Trophoblast cell (in vitro differentiated cells and primary cell): Measurements from ENCODE around the gene INHBB.

Experiments used
- DNase-seq, 2 donors: peaks; one replicate each; pipeline ENCODE4 v3.0.0-alpha.2; 2016
- H2AFZ ChIP-seq: 2 replicates; pipeline ENCODE4 v1.6.1; 2013; ENCODE audit warnings: low read length, moderate library complexity, mild to moderate bottlenecking; ENCODE audit not compliant: insufficient read depth, poor library complexity
- H2AK5ac ChIP-seq: 2 replicates; pipeline ENCODE4 v1.6.1; 2013; ENCODE audit warnings: mild to moderate bottlenecking, low read length
- H2BK120ac ChIP-seq: 2 replicates; pipeline ENCODE4 v1.6.1; 2013; ENCODE audit warnings: low read length, mild to moderate bottlenecking, moderate library complexity; ENCODE audit not compliant: insufficient read depth, poor library complexity
- H2BK12ac ChIP-seq: 2 replicates; pipeline ENCODE4 v1.6.1; 2013; ENCODE audit warnings: mild to moderate bottlenecking, low read length, moderate library complexity
- H2BK5ac ChIP-seq: 2 replicates; pipeline ENCODE4 v1.6.1; 2013; ENCODE audit warnings: low read length, low read depth, moderate library complexity, mild to moderate bottlenecking; ENCODE audit not compliant: poor library complexity
- H3K14ac ChIP-seq: 2 replicates; pipeline ENCODE4 v1.6.1; 2013; ENCODE audit warnings: mild to moderate bottlenecking, low read length
- H3K18ac ChIP-seq: 2 replicates; pipeline ENCODE4 v1.6.1; 2013; ENCODE audit warnings: mild to moderate bottlenecking, low read length
- H3K23ac ChIP-seq: 2 replicates; pipeline ENCODE4 v1.6.1; 2013; ENCODE audit warnings: low read length
- H3K27ac ChIP-seq: 2 replicates; pipeline ENCODE4 v1.5.1; 2013; ENCODE audit warnings: low read depth, mild to moderate bottlenecking, inconsistent platforms, low read length, moderate library complexity
- H3K27me3 ChIP-seq: 2 replicates; pipeline ENCODE4 v1.6.1; 2013; ENCODE audit warnings: inconsistent platforms, mild to moderate bottlenecking, low read length, moderate library complexity; ENCODE audit not compliant: insufficient read depth
- H3K36me3 ChIP-seq, 2 experiments: 1 replicate in 1 of 2; 2 replicates in 1 of 2; pipeline ENCODE4 v1.6.1; 2013; ENCODE audit warnings: low read length in 2 of 2, mild to moderate bottlenecking in 2 of 2, moderate library complexity in 1 of 2; ENCODE audit not compliant: insufficient read depth in 2 of 2, control insufficient read depth in 1 of 2
- H3K4ac ChIP-seq: 2 replicates; pipeline ENCODE4 v1.6.1; 2013; ENCODE audit warnings: low read depth, mild to moderate bottlenecking, low read length, moderate library complexity
- H3K4me1 ChIP-seq, 2 experiments: 1 replicate in 1 of 2; 2 replicates in 1 of 2; pipeline ENCODE4 v1.6.1; 2013; ENCODE audit warnings: low read length in 2 of 2, mild to moderate bottlenecking in 2 of 2, moderate library complexity in 1 of 2; ENCODE audit not compliant: insufficient read depth in 2 of 2, control insufficient read depth in 1 of 2
- H3K4me2 ChIP-seq: 2 replicates; pipeline ENCODE4 v1.6.1; 2013; ENCODE audit warnings: inconsistent platforms, mild to moderate bottlenecking, low read length, moderate library complexity
- H3K4me3 ChIP-seq: 2 replicates; pipeline ENCODE4 v1.5.1; 2013; ENCODE audit warnings: mild to moderate bottlenecking, low read depth, low read length, inconsistent platforms
- H3K79me1 ChIP-seq: one replicate; pipeline ENCODE4 v1.6.1; 2013; ENCODE audit warnings: low read length
- H3K79me2 ChIP-seq: 2 replicates; pipeline ENCODE4 v1.6.1; 2013; ENCODE audit warnings: low read length, mild to moderate bottlenecking; ENCODE audit not compliant: control insufficient read depth, insufficient read depth, poor library complexity
- H3K9ac ChIP-seq: 2 replicates; pipeline ENCODE4 v1.6.1; 2013; ENCODE audit warnings: mild to moderate bottlenecking, low read length
- H3K9me3 ChIP-seq: 2 replicates; pipeline ENCODE4 v1.6.1; 2013; ENCODE audit warnings: low read depth, mild to moderate bottlenecking, control low read depth, inconsistent platforms, low read length; ENCODE audit not compliant: insufficient read depth
- H4K12ac ChIP-seq: 2 replicates; pipeline ENCODE4 v1.6.1; 2013; ENCODE audit warnings: low read depth, mild to moderate bottlenecking, low read length, moderate library complexity
- H4K8ac ChIP-seq: 2 replicates; pipeline ENCODE4 v1.6.1; 2013; ENCODE audit warnings: low read depth, mild to moderate bottlenecking, low read length, moderate library complexity
- H4K91ac ChIP-seq: one replicate; pipeline ENCODE4 v1.6.1; 2013; ENCODE audit warnings: low read depth, mild to moderate bottlenecking, low read length, moderate library complexity
- WGBS: extraction: QIAGEN DNeasy Blood & Tissue Kit; methylation state at CpG from one replicate; pipeline ENCODE4 v1.1.7; 2013; ENCODE audit warnings: missing lambda C conversion rate; ENCODE audit not compliant: insufficient read length, insufficient coverage; ENCODE audit errors: extremely low coverage; 5-methylcytosine and 5-hydroxymethylcytosine counted together

The INHBB gene

DNA sequence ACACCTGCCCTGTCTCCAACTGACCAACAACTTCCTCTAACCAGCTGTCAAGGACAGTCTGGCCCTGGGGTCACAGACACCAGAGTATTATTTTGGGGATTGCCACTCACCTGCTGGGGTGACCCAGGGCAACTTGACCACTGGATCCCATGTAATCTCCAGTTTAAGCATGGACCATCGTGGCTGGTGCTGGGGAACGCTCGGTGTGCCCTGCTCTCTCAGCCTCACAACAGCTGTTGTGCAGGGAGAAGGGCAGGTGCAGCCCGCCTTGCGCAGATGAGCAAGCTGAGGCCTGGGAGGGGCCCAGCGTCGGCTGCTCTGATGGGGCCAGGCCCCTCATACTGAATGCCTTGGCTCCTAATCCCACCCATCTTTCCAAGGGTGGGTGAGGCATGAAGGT, 21.0 kb upstream of the INHBB start:
- no CpG with 5 or more reads among the region's 7 CpGs for WGBS
- Histone ChIP-seq H2AK5ac (no peak overlapping the region), H3K27ac (no peak overlapping the region), H3K4me2 (no peak overlapping the region), H3K4ac (no peak overlapping the region), H2BK5ac (no peak overlapping the region), H4K91ac (no peak overlapping the region), H4K8ac (no peak overlapping the region), H3K9ac (no peak overlapping the region), H3K14ac (no peak overlapping the region), H4K12ac (no peak overlapping the region), H3K79me2 (no peaks in the 10 kb centered on the region), H3K23ac (no peak overlapping the region), H3K9me3 (peaks cover 2% of the 10 kb centered on the region), H3K27me3 (no peaks in the 10 kb centered on the region), H3K36me3 (no peaks in the 10 kb centered on the region), H3K4me3 (no peak overlapping the region), H3K4me1 (peaks cover 0 to 2% of the 10 kb centered on the region in 2 experiments), H2AFZ (no peak overlapping the region), H2BK12ac (no peak overlapping the region), H3K18ac (no peak overlapping the region), H2BK120ac (no peak overlapping the region), H3K79me1 (no peaks in the 10 kb centered on the region)
- no peak for DNase-seq

DNA sequence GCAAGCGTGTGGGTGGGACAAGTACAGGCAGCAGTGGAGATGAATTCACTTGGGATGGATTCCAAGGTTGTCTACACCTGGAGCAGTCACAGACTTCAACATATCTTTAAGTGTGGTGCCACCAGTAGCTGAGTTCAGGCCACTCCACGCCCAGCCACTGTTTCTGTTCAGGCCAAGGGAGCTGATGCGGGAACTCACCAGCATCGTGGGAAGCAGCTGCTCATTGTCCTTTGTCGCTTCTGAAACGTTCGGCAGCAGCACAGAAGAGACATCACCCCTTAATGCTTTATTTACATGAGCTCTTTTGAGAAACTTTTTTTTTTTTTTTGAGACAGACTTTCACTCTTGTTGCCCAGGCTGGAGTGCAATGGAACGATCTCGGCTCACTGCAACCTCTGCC, 19.9 kb upstream of the INHBB start:
- Histone ChIP-seq H2BK5ac (no peak overlapping the region), H3K9me3 (peaks cover 2% of the 10 kb centered on the region), H3K27ac (no peak overlapping the region), H2BK12ac (no peak overlapping the region), H2AK5ac (no peak overlapping the region), H3K9ac (no peak overlapping the region), H3K79me1 (no peaks in the 10 kb centered on the region), H3K14ac (no peak overlapping the region), H3K4me3 (no peak overlapping the region), H3K27me3 (no peaks in the 10 kb centered on the region), H2AFZ (no peak overlapping the region), H2BK120ac (no peak overlapping the region), H4K8ac (no peak overlapping the region), H3K4me1 (no peaks in the 10 kb centered on the region), H3K36me3 (no peaks in the 10 kb centered on the region), H4K12ac (no peak overlapping the region), H3K4me2 (no peak overlapping the region), H3K18ac (no peak overlapping the region), H3K79me2 (no peaks in the 10 kb centered on the region), H4K91ac (no peak overlapping the region), H3K23ac (no peak overlapping the region), H3K4ac (no peak overlapping the region)
- no peak for DNase-seq
- no CpG with 5 or more reads among the region's 9 CpGs for WGBS

DNA sequence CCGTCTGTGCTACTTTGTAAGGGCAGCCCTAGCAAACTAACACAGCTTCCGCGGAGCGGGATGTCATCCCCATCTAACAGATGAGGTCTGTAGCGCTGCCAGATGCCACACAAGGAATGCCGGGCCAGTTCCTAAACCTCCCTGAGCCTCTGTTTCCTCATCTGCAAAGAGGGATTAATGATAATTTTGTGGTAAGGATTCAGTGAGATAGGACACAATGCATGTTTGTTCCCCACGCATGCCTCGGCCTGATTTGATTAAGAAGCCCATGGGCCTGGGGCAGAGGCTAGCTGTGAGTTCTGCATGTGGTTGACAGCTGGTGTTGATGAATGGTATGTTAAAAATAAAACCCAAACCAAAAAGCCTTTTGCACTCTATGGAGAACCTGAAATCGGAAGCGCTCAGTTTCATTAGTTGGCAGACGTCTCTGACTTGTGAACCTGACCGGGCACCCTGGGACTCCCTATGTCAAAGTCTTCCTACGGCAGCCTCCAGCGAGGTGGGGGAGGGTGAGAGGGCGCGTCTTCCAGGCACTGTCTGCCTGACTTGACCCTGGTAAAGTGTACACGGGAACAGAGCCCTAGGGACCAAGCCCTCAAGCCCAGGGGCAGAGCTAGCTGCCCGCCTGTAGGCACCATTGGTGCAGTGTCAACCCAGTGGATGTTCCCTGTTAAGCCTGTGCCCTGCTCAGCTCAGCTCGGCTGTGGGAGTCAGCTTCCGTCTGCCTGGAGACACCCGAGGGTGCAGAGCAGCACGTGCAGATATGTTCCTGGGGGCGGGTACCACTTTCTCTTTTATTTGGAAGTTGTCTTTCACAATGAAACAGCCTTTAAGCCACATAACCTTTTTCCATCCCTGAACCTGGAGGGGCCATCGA, 14.8 kb upstream of the INHBB start:
- Histone ChIP-seq H2BK120ac (no peak overlapping the region), H3K4me2 (no peak overlapping the region), H2AFZ (no peak overlapping the region), H3K79me2 (no peaks in the 10 kb centered on the region), H2BK12ac (no peak overlapping the region), H3K18ac (no peak overlapping the region), H4K8ac (no peak overlapping the region), H3K4ac (no peak overlapping the region), H3K27ac (no peak overlapping the region), H2AK5ac (no peak overlapping the region), H4K12ac (no peak overlapping the region), H3K14ac (no peak overlapping the region), H3K4me3 (no peak overlapping the region), H3K36me3 (no peaks in the 10 kb centered on the region), H3K23ac (no peak overlapping the region), H2BK5ac (no peak overlapping the region), H3K27me3 (no peaks in the 10 kb centered on the region), H3K79me1 (no peaks in the 10 kb centered on the region), H4K91ac (no peak overlapping the region), H3K4me1 (no peaks in the 10 kb centered on the region), H3K9me3 (peaks cover 1% of the 10 kb centered on the region), H3K9ac (no peak overlapping the region)
- WGBS = no CpG with 5 or more reads among the region's 24 CpGs
- no peak for DNase-seq

DNA sequence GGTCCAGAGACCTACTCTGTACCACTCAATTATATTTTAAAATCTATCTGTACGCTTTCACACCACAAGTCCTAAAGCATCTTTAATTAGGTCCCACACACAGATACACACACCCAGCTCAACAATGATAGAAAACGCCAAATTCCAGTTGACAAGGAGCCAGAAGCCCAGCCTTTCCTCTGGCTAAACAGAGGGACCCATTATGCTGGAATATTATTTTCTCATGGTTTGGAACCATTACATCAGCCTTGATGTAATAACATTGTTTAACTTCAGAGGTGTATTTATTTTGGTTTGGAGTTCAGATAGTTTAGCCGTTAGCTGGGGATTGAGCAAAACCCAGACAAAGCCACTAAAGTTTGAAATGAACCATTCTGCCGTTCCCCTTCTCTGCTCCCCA, 14.0 kb upstream of the INHBB start:
- Histone ChIP-seq H4K91ac (no peak overlapping the region), H4K8ac (no peak overlapping the region), H3K79me2 (no peaks in the 10 kb centered on the region), H4K12ac (no peak overlapping the region), H2AFZ (no peak overlapping the region), H3K79me1 (no peaks in the 10 kb centered on the region), H3K9ac (no peak overlapping the region), H2BK120ac (no peak overlapping the region), H2AK5ac (no peak overlapping the region), H2BK12ac (no peak overlapping the region), H3K4ac (no peak overlapping the region), H2BK5ac (no peak overlapping the region), H3K4me1 (no peaks in the 10 kb centered on the region), H3K14ac (no peak overlapping the region), H3K9me3 (peaks cover 1% of the 10 kb centered on the region), H3K4me2 (no peak overlapping the region), H3K23ac (no peak overlapping the region), H3K18ac (no peak overlapping the region), H3K4me3 (no peak overlapping the region), H3K27me3 (no peaks in the 10 kb centered on the region), H3K36me3 (no peaks in the 10 kb centered on the region), H3K27ac (no peak overlapping the region)
- no peak for DNase-seq
- WGBS = no CpG with 5 or more reads among the region's 4 CpGs
